ENCODE data around the gene CACNA1E.

The CACNA1E gene

DNA sequence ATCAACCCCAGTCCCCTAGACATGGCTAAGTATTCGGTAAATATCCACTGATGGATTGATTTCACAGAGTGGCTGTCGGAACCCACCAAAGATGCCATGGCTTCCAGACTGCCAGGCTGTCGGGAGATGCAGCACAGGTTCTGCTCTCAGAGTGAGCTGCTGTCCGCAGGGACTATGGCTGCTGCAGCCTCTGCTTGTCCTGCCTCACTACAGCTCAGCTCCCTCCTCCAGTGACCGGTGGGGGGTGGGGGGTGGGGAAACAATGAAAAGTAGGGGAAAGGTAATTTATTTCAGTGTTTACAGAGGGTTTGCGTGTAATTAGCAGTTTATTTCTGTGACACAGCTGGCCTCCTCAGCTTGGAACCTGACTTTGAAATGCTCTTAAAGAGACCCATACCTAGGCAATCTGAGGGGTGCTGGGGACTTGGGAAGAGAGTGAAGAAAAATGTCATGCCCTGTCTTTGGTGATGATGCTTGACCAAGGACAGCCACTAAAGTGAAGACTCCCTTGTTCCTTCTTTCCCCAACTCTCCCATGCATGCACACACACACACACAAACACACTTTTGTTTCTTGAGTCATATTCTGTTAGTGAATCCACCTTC lies 109.0 kb downstream of the CACNA1E start:
- POLR2A ChIA-PET (ENCODE audit: low non-redundant PET), result no interaction called here
- H3K27ac ChIP-seq, result no peak overlapping the region
- no peak for TF ChIP-seq CTCF (conservative IDR thresholded peaks at IDR 0.05; ENCODE audit: low read depth)
- CTCF ChIA-PET, result no interaction called here
- no peak for DNase-seq (ENCODE audit: low spot score)

- POLR2A ChIA-PET (ENCODE audit: low non-redundant PET), result no interaction called here
- no peak for TF ChIP-seq CTCF (conservative IDR thresholded peaks at IDR 0.05; ENCODE audit: low read depth)
- CTCF ChIA-PET, result no interaction called here
- H3K27ac ChIP-seq, result no peak overlapping the region
- no peak for DNase-seq (ENCODE audit: low spot score)
Measured at GRCh38 chr1:181593042-181593441, 109.7 kb downstream of the CACNA1E start.

GRCh38 chr1:181594553-181594952 lies 111.2 kb downstream of the CACNA1E start:
- H3K27ac ChIP-seq, result no peak overlapping the region
- DNase-seq (ENCODE audit: low spot score), result no peak
- POLR2A ChIA-PET (ENCODE audit: low non-redundant PET), result no interaction called here
- no peak for TF ChIP-seq CTCF (conservative IDR thresholded peaks at IDR 0.05; ENCODE audit: low read depth)
- CTCF ChIA-PET, result no interaction called here

DNA sequence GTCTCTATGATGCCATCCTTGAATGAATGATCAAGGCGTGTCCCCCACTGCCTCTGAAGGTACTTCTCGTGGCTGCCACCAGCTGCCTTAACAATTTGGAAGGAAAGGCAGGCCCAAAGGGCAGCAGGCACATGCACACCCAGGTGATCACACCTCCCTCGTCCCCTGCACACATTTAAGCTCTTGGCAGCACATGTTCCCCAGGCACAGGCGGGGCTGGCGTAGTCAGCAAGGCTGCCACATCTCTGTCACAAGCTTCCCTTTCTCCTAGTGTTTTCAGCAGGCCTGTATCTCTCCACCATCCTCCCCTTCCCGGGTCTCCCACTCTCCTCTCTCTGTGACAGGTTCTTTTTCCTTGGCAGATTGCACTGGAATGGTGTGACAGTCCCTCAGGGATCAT lies 111.9 kb downstream of the CACNA1E start:
- H3K27ac ChIP-seq, result no peak overlapping the region
- no peak for DNase-seq (ENCODE audit: low spot score)
- POLR2A ChIA-PET (ENCODE audit: low non-redundant PET), result no interaction called here
- CTCF ChIA-PET, result no interaction called here
- no peak for TF ChIP-seq CTCF (conservative IDR thresholded peaks at IDR 0.05; ENCODE audit: low read depth)

- CTCF ChIA-PET, result interaction anchor here (0.6 to 1.2 kb wide), 2 partner anchors 18 to 39 kb away, joined by 3 to 5 read pairs; no protein-coding TSS in a partner anchor
Measured at GRCh38 chr1:181601186-181601950, 118.1 kb downstream of the CACNA1E start.

More at GRCh38 chr1:181601186-181601950, 118.1 kb downstream of the CACNA1E start:
- DNase-seq (ENCODE audit: low spot score), result no peak
- TF ChIP-seq CTCF (conservative IDR thresholded peaks at IDR 0.05; ENCODE audit: low read depth), result no peak
- H3K27ac ChIP-seq, result no peak overlapping the region
- POLR2A ChIA-PET (ENCODE audit: low non-redundant PET), result no interaction called here
